Muscle layer of colon (tissue), 2 donors: ENCODE measurements around the gene CPEB3.
A peak's percentile ranks its signal among the peaks of the same experiment; 100 is the strongest.

ENCODE experiments used
- H3K27ac ChIP-seq: one replicate; pipeline ENCODE4 v1.7.0; 2013; ENCODE audit warnings: low read depth, mild to moderate bottlenecking, low read length, moderate library complexity
- H3K27me3 ChIP-seq, 2 donors: one replicate each; pipeline ENCODE4 v1.7.0; 2013; ENCODE audit warnings: low read length in 2 of 2, mild to moderate bottlenecking in 2 of 2; ENCODE audit not compliant: insufficient read depth in 2 of 2, control insufficient read depth in 1 of 2
- H3K36me3 ChIP-seq: one replicate; pipeline ENCODE4 v1.7.0; 2013; ENCODE audit warnings: mild to moderate bottlenecking, low read length; ENCODE audit not compliant: insufficient read depth
- H3K4me1 ChIP-seq: one replicate; pipeline ENCODE4 v1.7.0; 2013; ENCODE audit warnings: mild to moderate bottlenecking, low read length; ENCODE audit not compliant: insufficient read depth
- H3K4me3 ChIP-seq, 2 donors: one replicate each; pipeline ENCODE4 v1.7.0; 2013; ENCODE audit warnings: low read length in 2 of 2, low read depth in 1 of 2, mild to moderate bottlenecking in 1 of 2, moderate library complexity in 1 of 2
- H3K9ac ChIP-seq: one replicate; pipeline ENCODE4 v1.7.0; 2013; ENCODE audit warnings: low read length
- H3K9me3 ChIP-seq: one replicate; pipeline ENCODE4 v1.7.0; 2013; ENCODE audit warnings: mild to moderate bottlenecking, low read length
- donor health status: abdominal sarcoma.
- donor health status: Adenocarcinoma of cecum.

Gene CPEB3

DNA sequence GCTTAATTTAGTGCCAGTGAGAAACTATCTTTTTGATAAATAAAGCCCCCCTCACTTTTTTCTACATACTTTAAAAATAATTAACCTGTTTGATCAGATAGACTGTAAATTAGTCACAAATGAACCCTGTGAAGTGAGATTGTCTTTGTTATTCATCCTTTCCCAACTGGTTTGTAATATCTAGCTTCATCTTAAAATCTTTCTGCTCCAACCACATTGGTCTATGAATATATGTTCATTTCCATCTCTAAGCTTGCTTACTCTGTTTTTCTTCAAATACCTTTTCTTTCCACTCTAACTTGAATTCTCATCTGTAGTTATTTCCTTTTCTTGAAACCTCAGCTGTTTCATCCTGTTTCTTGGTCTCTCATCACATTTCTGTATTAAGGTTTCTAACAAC lies 12.2 kb upstream of the CPEB3 start:
- Histone ChIP-seq H3K4me3 (no peak overlapping the region), H3K27me3 (no peaks in the 10 kb centered on the region), H3K9ac (no peak overlapping the region), H3K4me1 (no peaks in the 10 kb centered on the region), H3K27ac (no peak overlapping the region), H3K9me3 (no peaks in the 10 kb centered on the region), H3K36me3 (no peaks in the 10 kb centered on the region)

DNA sequence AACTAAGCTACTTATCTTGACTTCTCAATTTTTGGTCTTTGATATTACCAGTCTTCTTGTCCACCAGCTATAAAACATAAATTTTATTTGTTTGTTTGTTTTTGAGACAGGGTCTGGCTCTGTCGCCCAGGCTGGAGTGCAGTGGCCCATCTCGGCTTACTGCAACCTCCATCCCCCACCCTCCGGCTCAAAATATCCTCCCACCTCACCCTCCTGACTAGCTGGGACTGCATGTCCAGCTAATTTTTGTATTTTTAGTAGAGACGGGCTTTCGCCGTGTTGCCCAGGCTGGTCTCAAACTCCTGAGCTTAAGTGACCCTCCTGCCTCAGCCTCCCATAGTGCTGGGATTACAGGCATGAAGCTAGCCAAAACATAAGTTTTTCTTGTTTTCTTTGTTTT lies 7.6 kb upstream of the CPEB3 start:
- no peaks in the 10 kb centered on the region for H3K4me1 ChIP-seq
- H3K27me3 ChIP-seq = no peaks in the 10 kb centered on the region
- no peak overlapping the region for H3K9ac ChIP-seq
- no peaks in the 10 kb centered on the region for H3K9me3 ChIP-seq
- no peak overlapping the region for H3K27ac ChIP-seq
- no peaks in the 10 kb centered on the region for H3K36me3 ChIP-seq
- H3K4me3 ChIP-seq = no peak overlapping the region

DNA sequence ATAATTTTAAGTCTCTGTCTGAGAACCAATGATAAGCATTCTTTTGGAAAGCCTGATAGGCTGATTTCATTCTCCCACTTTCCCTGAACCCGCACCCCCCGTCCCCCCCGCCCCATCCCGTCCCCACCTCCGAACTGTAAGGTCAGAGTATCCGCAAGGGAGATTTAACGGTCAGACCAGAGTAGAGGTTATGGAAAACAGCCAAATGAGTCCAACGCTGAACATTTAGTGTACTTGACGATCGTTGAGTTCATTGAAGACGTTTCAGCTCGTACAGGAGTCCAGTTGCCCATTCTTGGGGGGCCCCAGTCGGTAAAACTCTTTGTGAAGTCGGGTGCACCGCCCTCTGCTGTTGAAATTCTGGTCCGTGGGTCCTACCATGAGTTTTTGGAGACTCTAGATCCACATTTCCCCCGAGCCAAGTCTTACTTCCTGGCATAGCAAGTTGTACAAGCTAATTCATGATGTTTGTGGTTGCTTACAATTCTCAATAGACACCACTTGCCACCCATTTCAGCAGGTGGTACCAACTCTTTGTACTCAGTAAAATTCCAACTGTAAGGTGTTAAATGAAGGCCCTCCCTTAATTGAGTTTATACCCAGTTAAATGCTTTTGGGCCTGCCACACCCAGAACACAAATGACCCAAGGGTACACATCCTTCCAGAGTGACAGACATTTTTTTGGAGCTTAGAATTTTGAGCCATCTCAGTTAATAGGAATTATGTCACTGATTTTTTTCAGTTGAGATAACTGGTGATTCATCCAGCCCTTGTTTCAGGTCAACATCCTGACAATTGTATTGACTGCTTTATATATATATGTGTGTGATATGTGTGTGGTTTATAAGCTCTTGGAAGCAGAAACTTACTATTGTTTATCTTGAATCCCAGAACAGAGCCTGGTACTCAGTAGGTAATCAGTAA lies 1.3 kb upstream of the CPEB3 start:
- H3K27ac ChIP-seq = peak overlapping the region; percentile 97
- no peaks in the 10 kb centered on the region for H3K27me3 ChIP-seq
- H3K4me3 ChIP-seq = peak overlapping the region; percentile 90 to 100
- peak overlapping the region; percentile 83 for H3K9ac ChIP-seq
- H3K9me3 ChIP-seq = no peaks in the 10 kb centered on the region
- no peaks in the 10 kb centered on the region for H3K36me3 ChIP-seq
- peaks cover 12% of the 10 kb centered on the region for H3K4me1 ChIP-seq

DNA sequence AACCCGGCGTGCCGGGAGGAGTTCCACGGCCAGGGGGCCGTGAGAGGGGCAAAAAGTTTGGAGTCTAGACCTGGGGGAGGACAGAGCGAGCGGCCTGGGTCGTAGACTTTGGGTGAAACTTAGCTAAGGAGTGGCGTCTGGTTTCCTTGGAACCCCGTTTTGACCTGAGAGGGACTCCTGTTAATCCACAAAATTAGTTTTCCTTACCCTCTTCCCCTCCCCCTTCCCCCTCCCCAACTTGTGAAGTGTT lies 663 bp upstream of the CPEB3 start:
- Histone ChIP-seq H3K27me3 (no peaks in the 10 kb centered on the region), H3K36me3 (no peaks in the 10 kb centered on the region), H3K9ac (peak overlapping the region; percentile 83), H3K4me1 (peaks cover 12% of the 10 kb centered on the region), H3K4me3 (peak overlapping the region; percentile 90 to 100), H3K9me3 (no peaks in the 10 kb centered on the region), H3K27ac (peak overlapping the region; percentile 97)

DNA sequence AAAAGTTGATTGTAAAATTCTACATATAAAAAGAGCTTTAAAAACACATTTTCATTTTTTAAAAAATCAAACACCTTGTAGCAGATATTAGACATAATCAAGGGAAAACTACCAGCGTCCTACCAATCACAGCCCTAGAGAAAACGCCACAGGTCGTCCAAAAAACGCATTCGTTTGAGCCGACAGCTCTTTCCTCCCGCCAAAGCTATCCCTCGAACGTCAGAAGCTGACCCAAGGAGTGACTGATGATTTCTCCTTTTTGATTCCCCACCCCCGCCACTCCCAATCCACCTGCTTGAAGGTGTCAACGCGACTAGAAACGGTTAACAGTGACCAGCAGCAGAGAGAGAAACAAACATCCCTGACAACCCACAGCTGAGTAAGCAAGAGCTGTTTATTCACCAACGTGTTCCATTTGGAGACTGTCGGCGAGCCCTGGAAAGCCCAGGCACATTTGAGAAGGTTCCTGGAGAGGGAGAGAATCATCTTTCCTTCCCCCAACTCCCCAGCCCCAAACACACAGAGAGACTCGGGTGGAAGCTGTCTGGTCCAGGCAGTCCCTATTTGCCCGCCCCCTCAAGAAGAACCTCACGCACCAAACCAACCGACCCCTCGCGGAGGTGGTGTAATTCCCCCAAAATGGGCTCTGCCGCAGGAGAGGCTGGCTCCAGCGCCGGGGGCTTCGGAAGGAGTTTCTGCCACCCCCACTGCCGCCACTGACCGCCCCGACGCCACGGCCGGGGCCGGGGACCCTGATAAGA lies 622 bp downstream of the CPEB3 start:
- Histone ChIP-seq H3K9ac (peak overlapping the region; percentile 95), H3K36me3 (no peaks in the 10 kb centered on the region), H3K27ac (peak overlapping the region; percentile 97), H3K9me3 (no peaks in the 10 kb centered on the region), H3K4me1 (peaks cover 12% of the 10 kb centered on the region), H3K27me3 (no peaks in the 10 kb centered on the region), H3K4me3 (peak overlapping the region; percentile 90 to 100)

DNA sequence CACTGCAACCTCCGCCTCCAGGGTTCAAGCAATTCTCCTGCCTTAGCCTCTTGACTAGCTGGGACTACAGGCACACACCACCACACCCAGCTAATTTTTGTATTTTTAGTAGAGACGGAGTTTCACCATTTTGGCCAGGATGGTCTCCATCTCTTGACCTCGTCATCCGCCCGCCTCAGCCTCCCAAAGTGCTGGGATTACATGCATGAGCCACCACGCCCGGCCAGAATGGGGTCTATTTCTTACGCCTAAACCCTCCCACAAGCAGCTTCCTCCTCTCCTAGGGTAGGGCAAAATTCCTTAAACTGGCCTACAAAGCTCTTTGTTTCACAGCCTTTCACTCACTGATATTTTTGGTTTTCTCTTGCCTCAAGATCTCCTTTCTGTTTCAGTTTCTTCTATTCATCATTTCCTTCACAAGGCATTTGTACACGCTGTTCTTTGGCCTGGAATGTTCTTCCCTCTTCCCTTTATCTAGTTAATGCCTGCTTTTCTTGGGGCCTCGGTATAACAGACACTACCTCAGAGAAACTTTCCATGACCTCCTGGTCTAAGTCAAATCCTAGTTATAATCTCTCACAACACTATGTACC lies 6.7 kb downstream of the CPEB3 start:
- Histone ChIP-seq H3K27ac (no peak overlapping the region), H3K27me3 (no peaks in the 10 kb centered on the region), H3K36me3 (no peaks in the 10 kb centered on the region), H3K9ac (no peak overlapping the region), H3K4me1 (peaks cover 11% of the 10 kb centered on the region), H3K4me3 (no peak overlapping the region), H3K9me3 (no peaks in the 10 kb centered on the region)

DNA sequence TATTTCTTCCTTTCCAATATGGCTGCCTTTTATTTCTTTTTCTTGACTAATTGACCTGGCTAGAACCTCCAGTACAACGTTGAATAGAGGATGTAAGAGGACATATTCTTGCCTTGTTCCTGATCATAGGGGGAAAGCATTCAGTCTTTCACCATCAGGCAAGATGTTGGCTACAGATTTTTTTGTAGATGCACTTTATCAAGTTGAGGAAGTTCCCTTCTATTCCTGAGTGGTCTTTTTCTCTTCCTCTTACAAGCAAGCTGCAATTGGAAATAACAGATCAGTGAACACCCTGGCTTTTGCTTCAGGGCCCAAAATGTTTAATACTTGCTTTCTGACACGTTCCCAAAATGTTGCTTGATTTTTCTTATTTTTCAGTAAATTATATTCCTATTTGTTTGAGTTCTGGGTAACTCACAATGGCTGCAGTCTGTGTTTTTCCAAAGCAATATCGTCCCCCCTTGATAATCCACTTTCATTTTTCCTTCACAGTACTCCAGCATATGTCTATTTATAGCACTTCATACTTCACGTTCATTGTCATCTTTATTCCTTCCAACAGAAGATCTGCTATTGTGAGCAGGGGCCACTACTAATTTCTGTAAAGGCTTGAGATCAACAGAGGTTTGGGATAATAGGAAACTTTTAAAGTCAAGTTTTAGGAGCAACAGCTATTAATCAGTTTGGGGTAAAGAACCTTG lies 11.7 kb downstream of the CPEB3 start:
- H3K27me3 ChIP-seq = no peaks in the 10 kb centered on the region
- peaks cover 5% of the 10 kb centered on the region for H3K4me1 ChIP-seq
- H3K9me3 ChIP-seq = no peaks in the 10 kb centered on the region
- peak overlapping the region; percentile 75 for H3K27ac ChIP-seq
- H3K4me3 ChIP-seq = peak overlapping the region in 1 of 2 donors; percentile 61
- no peak overlapping the region for H3K9ac ChIP-seq
- H3K36me3 ChIP-seq = no peaks in the 10 kb centered on the region

DNA sequence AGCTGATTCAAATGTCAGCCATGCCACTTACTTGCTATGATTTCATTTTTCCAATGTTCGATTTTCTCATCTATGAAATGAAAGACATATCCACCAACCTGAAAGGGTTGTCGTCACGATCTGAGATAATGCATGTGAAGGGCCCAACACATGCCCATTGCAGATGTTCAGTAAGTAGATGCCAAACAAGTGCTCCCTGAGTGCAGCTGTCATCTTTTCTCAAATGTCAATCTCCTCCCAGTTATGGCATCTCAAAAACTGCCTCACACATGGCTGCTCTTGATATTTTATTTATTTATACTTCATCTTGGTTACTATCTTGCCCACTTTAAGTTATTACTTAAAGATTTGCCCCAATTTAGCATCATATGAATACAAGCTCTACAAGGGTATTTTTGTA lies 16.8 kb downstream of the CPEB3 start:
- H3K36me3 ChIP-seq = no peaks in the 10 kb centered on the region
- H3K9ac ChIP-seq = no peak overlapping the region
- H3K27me3 ChIP-seq = no peaks in the 10 kb centered on the region
- H3K4me1 ChIP-seq = no peaks in the 10 kb centered on the region
- no peak overlapping the region for H3K4me3 ChIP-seq
- no peak overlapping the region for H3K27ac ChIP-seq
- H3K9me3 ChIP-seq = no peaks in the 10 kb centered on the region

DNA sequence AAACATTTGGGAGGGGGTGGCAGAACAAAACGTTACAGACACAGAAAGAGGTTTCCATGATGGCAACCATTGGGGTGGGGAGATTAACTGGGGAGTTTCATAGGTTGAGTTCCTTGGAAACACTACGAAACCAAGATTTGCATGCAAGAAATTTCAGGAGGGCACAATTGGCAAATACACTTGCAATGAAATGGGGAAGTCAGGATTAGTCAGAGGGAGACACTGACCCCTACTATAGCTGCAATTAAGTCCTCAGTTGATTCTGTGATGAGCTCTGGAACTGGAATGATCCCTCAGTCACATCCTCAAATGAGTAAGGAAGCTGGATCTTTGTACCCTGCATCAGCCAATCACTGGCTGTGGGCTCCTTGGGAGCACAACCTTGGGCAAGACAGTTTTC lies 22.1 kb downstream of the CPEB3 start:
- Histone ChIP-seq H3K4me1 (peaks cover 18% of the 10 kb centered on the region), H3K9ac (no peak overlapping the region), H3K36me3 (no peaks in the 10 kb centered on the region), H3K27ac (no peak overlapping the region), H3K27me3 (no peaks in the 10 kb centered on the region), H3K9me3 (no peaks in the 10 kb centered on the region), H3K4me3 (no peak overlapping the region)

DNA sequence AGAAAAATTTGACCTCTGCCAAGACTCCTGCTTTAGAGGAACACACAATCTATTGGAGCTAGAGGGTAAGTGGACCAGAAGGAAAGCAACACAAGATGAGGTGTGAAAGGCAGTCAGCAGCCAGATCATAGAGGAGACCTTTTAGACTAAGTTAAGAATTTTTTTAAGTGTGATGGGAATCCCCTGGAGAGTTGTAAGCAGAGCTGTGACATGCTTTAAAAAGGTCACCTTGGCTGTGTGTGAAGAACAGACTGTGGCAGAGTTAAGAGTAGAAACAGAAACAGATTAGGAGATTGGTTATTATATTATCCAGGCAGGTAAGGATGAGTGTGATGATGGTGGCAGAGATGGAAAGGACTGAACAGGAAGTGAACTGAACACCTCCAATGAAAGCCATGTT lies 23.5 kb downstream of the CPEB3 start:
- H3K4me1 ChIP-seq = peaks cover 18% of the 10 kb centered on the region
- no peaks in the 10 kb centered on the region for H3K27me3 ChIP-seq
- H3K4me3 ChIP-seq = no peak overlapping the region
- H3K36me3 ChIP-seq = no peaks in the 10 kb centered on the region
- no peaks in the 10 kb centered on the region for H3K9me3 ChIP-seq
- no peak overlapping the region for H3K27ac ChIP-seq
- H3K9ac ChIP-seq = no peak overlapping the region

DNA sequence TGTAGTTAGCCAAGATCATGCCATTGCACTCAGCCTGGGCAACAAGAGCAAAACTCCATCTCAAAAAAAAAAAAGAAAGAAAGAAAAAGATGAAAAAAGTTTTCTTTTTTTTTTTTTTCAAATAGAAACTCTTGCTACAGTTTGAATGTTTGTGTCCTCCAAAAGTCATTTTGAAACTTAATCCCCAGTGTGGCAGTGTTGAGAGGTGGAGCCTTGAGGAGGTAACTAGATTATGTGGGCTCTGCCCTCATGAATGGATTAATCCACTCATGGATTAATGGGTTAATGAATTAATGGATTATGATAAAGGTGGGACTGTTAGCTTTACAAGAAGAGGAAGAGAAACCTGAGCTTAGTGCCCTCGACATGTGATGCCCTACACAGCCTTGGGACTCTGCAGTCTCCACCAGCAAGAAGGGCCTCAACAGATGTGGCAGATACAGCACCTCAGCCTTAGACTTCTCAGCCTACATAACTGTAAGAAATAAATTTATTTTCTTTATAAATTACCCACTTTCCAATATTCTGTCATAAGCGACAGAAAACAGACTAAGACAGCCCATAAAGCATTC lies 25.1 kb downstream of the CPEB3 start:
- Histone ChIP-seq H3K9me3 (no peaks in the 10 kb centered on the region), H3K9ac (no peak overlapping the region), H3K4me3 (no peak overlapping the region), H3K27me3 (no peaks in the 10 kb centered on the region), H3K36me3 (no peaks in the 10 kb centered on the region), H3K4me1 (peaks cover 18% of the 10 kb centered on the region), H3K27ac (no peak overlapping the region)
